Endothelial cell of umbilical vein (primary cell): ENCODE data around the gene SYNGR4.
"Not testable (repeated sequence)": the region's sequence is repeated elsewhere in the genome, so short reads cannot be mapped to it uniquely, and the experiment has no call there.

Source experiments
- EZH2 ChIP-seq: IDR thresholded peaks from 2 replicates; pipeline ENCODE4 v1.6.1; 2012; ENCODE audit warnings: borderline replicate concordance, low read depth, mild to moderate bottlenecking, moderate library complexity, low read length, inconsistent platforms; ENCODE audit not compliant: severe bottlenecking
- MYC ChIP-seq: IDR thresholded peaks from one replicate; pipeline ENCODE4 v1.6.1; 2011; ENCODE audit warnings: mild to moderate bottlenecking, low read depth, low read length
- POLR2AphosphoS5 ChIP-seq: IDR thresholded peaks from 2 replicates; pipeline ENCODE4 v1.6.1; 2012; ENCODE audit warnings: low read depth, mild to moderate bottlenecking, control low read depth, low read length, moderate library complexity; ENCODE audit not compliant: insufficient read depth
- TF ChIP-seq, protein P1 (sequence below), 2 donors: IDR thresholded peaks; 1 replicate in 1 of 2; 2 replicates in 1 of 2; pipeline ENCODE4 v1.5.1; 2011; ENCODE audit warnings: low read length in 2 of 2, mild to moderate bottlenecking in 2 of 2, moderate library complexity in 2 of 2, control low read depth in 1 of 2, inconsistent platforms in 1 of 2, low read depth in 1 of 2; ENCODE audit not compliant: insufficient read depth in 1 of 2; ENCODE audit errors: extremely low read depth in 1 of 2

DNA sequence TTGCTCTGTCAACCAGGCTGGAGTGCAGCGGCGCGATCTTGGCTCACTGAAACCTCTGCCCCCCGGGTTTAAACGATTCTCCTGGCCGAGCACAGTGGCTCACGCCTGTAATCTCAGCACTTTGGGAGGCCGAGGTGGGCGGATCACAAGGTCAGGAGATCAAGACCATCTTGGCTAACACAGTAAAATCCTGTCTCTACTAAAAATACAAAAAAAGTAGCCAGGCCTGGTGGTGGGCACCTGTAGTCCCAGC, 46.5 kb upstream of the SYNGR4 start:
- not testable (repeated sequence) for TF ChIP-seq EZH2, POLR2AphosphoS5, MYC
- TF ChIP-seq, protein P1, sequence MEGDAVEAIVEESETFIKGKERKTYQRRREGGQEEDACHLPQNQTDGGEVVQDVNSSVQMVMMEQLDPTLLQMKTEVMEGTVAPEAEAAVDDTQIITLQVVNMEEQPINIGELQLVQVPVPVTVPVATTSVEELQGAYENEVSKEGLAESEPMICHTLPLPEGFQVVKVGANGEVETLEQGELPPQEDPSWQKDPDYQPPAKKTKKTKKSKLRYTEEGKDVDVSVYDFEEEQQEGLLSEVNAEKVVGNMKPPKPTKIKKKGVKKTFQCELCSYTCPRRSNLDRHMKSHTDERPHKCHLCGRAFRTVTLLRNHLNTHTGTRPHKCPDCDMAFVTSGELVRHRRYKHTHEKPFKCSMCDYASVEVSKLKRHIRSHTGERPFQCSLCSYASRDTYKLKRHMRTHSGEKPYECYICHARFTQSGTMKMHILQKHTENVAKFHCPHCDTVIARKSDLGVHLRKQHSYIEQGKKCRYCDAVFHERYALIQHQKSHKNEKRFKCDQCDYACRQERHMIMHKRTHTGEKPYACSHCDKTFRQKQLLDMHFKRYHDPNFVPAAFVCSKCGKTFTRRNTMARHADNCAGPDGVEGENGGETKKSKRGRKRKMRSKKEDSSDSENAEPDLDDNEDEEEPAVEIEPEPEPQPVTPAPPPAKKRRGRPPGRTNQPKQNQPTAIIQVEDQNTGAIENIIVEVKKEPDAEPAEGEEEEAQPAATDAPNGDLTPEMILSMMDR (IDR thresholded peaks at IDR 0.05; ENCODE audit: extremely low read depth in 1 of 2, insufficient read depth in 1 of 2, low read depth in 1 of 2, low read length in 2 of 2): not testable (repeated sequence)
